Mesodermal cell (in vitro differentiated cells): ENCODE data around the gene CSTPP1.
A peak's percentile ranks its signal among the peaks of the same experiment; 100 is the strongest.

Source experiments
- H3K27ac ChIP-seq: 2 replicates; pipeline ENCODE4 v1.7.0; 2013; ENCODE audit warnings: mild to moderate bottlenecking, low read depth, low read length, moderate library complexity; ENCODE audit not compliant: severe bottlenecking
- H3K36me3 ChIP-seq: 2 replicates; pipeline ENCODE4 v1.7.1; 2013; ENCODE audit warnings: mild to moderate bottlenecking, low read length, moderate library complexity; ENCODE audit not compliant: control insufficient read depth, insufficient read depth
- H3K4me1 ChIP-seq: one replicate; pipeline ENCODE4 v1.7.1; 2013; ENCODE audit warnings: mild to moderate bottlenecking, low read length; ENCODE audit not compliant: insufficient read depth, control insufficient read depth, poor library complexity, severe bottlenecking
- H3K4me3 ChIP-seq: 2 replicates; pipeline ENCODE4 v1.7.0; 2013; ENCODE audit warnings: low read length, control low read depth, mild to moderate bottlenecking; ENCODE audit not compliant: insufficient read depth, poor library complexity, severe bottlenecking; ENCODE audit errors: extremely low read depth
- H3K9me3 ChIP-seq: 2 replicates; pipeline ENCODE4 v1.7.1; 2013; ENCODE audit warnings: mild to moderate bottlenecking, low read length, moderate library complexity; ENCODE audit not compliant: control insufficient read depth
- WGBS, 2 experiments: methylation state at CpG; one replicate each; pipeline ENCODE4 v1.1.5; 2013; ENCODE audit warnings: missing lambda C conversion rate in 2 of 2; ENCODE audit not compliant: insufficient coverage in 2 of 2; 5-methylcytosine and 5-hydroxymethylcytosine counted together

The CSTPP1 gene

DNA sequence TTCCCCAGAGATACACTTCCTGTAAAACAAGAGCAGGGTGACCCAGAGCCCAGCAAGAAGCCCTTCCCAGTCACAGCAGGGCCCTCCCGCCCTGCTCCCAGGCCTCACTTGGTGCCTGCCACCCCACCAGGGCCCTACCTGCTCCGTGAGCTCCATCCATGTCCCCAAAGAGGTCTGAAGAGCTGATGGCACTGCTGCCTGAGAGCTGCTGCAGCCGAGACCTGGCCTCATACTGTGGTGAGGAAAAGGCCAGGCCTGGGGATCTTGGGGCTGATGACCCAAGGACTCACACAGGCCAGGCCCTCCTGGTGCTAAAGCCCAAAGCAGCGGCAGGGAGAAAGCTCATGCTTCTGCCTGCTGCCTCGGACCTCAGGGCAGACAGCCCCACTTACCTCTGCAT is 229.8 kb downstream of the CSTPP1 start:
- Histone ChIP-seq H3K9me3 (no peaks in the 10 kb centered on the region), H3K4me3 (no peak overlapping the region), H3K4me1 (no peaks in the 10 kb centered on the region), H3K36me3 (peaks cover 92% of the 10 kb centered on the region), H3K27ac (no peak overlapping the region)
- WGBS, 2 experiments, result 98 to 100% methylated on average over 3 to 5 of the region's 5 CpGs

DNA sequence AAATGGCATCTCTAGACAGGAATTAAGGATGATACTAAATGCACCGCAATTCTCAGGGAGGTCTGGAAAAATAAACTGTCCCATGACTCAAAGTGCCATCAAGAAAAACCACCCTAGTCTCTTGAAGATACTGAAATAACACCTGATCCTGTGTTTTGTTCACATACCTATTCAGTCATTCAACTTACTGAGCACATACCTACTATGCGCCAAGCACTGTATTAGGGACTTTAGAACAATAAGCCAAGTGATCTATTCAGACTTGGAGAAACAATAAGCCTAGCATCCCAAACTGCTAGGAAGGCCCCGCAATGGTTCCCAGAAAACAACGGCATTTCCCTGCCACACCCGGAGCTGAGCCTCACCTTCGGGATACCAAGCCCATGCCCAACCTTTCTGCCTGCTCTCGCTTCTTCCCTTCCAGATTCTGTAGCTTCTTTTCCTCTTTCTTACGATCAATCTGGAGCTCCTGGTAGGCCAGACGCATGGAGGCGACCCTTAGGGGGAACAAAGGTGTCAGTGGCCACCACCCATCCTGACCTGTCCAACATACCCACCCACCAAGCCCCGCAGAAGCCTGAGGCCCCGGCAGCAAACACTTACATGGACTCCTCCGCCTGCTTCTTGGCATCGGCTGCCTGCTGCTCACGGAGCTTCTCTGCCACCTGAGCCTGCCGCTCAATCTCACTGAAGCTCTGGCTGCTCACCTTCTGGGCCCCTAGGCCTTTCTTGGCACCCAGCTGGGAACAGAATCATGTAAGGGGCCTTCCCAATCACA is 234.7 kb downstream of the CSTPP1 start:
- Histone ChIP-seq H3K9me3 (no peaks in the 10 kb centered on the region), H3K4me3 (no peak overlapping the region), H3K36me3 (peaks cover 92% of the 10 kb centered on the region), H3K27ac (no peak overlapping the region), H3K4me1 (peaks cover 10% of the 10 kb centered on the region)
- WGBS, 2 experiments, result 95 to 99% methylated on average over 13 to 16 of the region's 16 CpGs

DNA sequence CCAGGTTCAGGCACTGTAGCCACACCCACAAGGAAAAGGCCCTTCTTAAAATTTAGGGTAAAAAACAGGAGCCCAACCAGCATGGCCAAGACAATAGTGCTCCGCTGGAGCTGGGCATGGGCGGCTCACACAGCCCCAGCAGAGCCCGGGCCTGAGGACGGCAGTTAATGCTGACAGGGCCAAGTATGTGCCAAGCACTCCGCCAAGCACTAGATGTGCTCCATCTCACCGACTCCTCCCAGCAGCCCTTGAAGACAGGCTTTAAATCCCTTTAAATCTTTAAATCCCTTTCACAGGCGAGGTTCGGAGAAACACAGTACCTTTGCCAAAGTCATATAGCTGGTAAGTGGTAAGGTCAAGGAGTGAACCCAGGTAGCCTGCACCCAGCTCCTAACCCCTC is 235.3 kb downstream of the CSTPP1 start:
- Histone ChIP-seq H3K27ac (no peak overlapping the region), H3K4me3 (no peak overlapping the region), H3K9me3 (no peaks in the 10 kb centered on the region), H3K36me3 (peaks cover 86% of the 10 kb centered on the region), H3K4me1 (peaks cover 10% of the 10 kb centered on the region)
- WGBS, 2 experiments, result 92 to 94% methylated on average over 5 to 6 of the region's 8 CpGs

DNA sequence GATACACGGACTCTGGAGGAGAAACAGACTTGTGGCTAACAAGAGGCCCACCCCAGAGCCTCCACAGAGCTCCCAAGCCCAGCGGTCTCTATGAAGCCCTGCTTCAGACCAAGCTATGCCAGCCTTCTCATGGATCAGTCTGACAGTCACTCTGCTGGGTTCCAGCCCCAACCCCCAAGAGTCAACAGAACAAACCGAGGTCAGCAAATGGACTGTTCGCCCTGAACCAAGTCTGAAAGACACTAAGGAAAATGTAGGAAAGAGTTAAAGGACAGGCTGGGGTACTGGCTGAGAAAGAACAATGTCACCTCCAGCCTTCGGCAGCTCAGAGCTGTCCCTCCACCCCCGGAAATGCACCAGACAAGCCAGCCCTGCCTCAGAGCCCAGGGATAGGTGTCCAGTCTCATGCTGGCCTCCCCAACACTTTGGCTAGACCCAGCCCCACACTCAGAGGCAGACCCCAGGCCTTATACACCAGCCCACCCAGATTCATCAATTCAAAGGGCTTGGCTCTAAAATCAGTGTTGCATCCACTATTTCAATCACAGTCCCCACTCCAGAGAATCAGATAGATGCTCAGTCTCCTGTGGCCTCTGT is 236.3 kb downstream of the CSTPP1 start:
- H3K9me3 ChIP-seq, result no peaks in the 10 kb centered on the region
- peaks cover 13% of the 10 kb centered on the region for H3K4me1 ChIP-seq
- no peak overlapping the region for H3K27ac ChIP-seq
- H3K4me3 ChIP-seq, result no peak overlapping the region
- peaks cover 76% of the 10 kb centered on the region for H3K36me3 ChIP-seq
- 89 to 93% methylated on average over 5 to 6 of the region's 6 CpGs for WGBS, 2 experiments

DNA sequence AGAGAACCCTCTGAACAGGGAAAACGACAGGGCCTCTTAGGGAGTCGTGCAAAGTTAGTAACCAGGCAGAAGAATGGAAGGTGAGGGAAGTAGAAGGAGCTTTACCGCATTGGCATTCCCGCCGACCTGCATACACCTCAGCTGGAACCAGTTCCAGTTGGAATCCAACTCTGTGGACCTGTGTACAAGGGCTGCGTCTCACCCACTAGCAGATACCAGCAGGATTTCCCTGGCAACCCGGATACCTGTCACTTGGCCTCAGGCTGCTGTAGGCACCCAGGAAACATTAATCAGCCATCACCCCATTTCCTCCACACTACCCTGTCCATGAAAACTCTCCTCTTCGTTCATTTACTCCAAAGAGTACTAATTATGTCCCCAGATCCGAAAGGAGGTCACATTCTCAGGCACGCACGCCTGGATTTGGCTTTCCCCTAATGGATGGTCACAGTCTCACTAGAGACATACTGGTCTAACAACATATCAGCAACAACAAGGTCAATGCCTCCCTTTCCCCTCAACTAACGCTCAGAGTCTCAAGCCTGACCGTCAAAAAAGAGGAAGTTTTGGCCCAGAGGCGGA is 239.3 kb downstream of the CSTPP1 start:
- H3K9me3 ChIP-seq, result no peaks in the 10 kb centered on the region
- WGBS, 2 experiments, result 50 to 55% methylated on average over 10 to 13 of the region's 14 CpGs
- peak overlapping the region; percentile 99 for H3K4me3 ChIP-seq
- peaks cover 70% of the 10 kb centered on the region for H3K36me3 ChIP-seq
- H3K27ac ChIP-seq, result peak overlapping the region; percentile 93
- peaks cover 21% of the 10 kb centered on the region for H3K4me1 ChIP-seq

DNA sequence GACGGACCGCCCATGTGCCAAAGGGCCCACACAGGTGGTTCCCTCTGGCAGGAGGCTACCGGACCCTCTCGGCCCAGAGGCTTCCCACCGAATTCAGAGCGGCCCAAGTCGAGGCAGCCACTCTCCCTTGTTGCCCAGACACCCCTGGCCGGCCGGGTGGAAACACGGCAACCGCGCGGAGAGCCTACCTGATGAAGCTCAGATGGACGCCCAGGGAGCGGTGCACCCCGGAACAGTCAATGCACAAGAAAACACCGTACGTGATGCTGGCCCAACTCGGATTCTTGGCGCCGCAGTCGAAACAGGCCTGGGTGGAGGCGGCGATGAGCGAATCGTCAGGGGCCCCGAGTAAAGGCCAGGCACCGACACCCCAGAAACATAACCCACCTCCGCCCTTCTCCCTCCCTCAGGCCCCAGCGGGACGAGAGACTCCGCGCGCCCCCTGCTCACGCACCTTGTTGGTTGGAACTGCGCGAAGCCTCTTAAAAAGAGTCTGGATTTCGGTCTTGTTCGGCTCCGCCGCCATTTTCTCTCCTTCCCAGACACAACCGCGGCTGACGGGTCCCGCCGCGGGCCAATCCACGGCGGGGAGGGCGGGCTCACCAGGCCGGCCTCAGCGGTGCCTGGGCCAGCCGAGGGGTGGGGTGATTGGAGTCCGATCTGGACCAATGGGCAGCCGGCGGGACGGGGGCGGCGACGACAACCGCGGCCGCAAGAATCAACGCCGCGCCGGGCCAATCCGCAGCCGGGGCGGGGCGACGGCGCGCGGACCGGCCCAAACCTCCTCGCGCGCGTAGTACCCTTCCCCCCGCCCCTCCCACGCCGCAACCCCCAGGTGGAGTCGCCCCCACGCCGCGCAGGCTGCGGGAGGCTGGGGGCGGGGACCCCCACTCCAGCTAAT is 240.0 kb downstream of the CSTPP1 start, which contains the start of gene ARFGAP2:
TSS of gene ARFGAP2 (minus strand) at position 552 of the 901 bp plus-strand sequence. CDS start at position 526, 26 bp downstream.
- no peaks in the 10 kb centered on the region for H3K9me3 ChIP-seq
- peak within 1 kb of the TSS; percentile 99 for H3K4me3 ChIP-seq
- H3K36me3 ChIP-seq, result peaks cover 63% of the 10 kb centered on the region
- 0% methylated on average over 29 to 60 of the region's 89 CpGs for WGBS, 2 experiments
- H3K4me1 ChIP-seq, result peaks cover 21% of the 10 kb centered on the region
- peak within 1 kb of the TSS; percentile 93 for H3K27ac ChIP-seq

DNA sequence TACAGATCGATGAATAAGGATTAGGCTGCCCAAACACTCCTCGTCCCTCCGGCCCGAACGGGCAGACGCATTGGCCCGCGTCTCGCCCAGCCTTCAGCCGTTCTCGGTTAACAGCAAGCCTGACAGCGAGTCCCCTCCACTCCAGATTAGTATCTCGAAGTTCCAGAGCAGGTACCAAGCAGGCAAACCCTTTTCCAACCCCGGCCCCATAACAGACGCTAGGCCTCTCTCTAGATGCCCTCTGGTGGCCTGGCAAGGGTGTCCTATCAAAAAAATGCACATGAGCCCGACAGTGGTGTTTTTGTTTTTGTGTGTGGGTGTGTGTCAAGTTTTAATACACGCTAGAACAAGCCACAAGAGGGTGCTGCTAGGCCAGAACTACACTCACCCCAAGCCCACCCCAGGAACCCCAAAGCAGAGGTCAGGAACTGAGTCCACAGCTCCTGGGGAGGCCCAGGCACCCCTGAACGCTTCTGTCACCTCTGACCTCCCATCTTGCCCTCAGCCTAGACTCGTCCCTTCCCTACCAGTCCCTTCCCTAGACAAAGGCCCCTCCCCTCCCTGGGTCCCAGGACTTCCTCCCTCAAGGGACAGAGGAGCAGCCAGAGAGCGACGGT is 240.8 kb downstream of the CSTPP1 start:
- Histone ChIP-seq H3K4me3 (peak overlapping the region; percentile 99), H3K27ac (peak overlapping the region; percentile 93), H3K4me1 (peaks cover 21% of the 10 kb centered on the region), H3K9me3 (no peaks in the 10 kb centered on the region), H3K36me3 (peaks cover 61% of the 10 kb centered on the region)
- WGBS, 2 experiments, result 12 to 14% methylated on average over 13 to 17 of the region's 21 CpGs

DNA sequence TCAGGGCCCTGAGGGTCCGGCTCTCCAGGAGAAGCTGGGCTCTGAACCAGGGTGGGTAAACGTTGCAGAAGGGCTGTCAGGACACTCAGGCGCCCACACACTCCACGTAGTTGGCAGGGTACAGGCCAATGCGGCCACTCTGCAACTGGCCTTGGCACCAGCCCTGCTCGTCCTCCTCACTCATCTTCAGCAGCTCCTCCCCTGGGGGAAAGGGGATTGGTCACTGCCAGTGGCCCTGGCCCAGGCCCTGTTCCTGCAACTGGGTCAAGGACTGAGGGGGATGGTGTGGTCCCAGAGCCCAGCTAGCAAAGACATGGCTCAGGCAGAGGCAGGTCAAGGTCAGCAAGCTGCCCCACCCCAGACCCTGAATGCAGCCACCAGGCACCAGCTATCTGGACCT is 241.3 kb downstream of the CSTPP1 start:
- 83 to 90% methylated on average over 2 of the region's 6 CpGs for WGBS, 2 experiments
- Histone ChIP-seq H3K36me3 (peaks cover 59% of the 10 kb centered on the region), H3K4me1 (peaks cover 21% of the 10 kb centered on the region), H3K4me3 (no peak overlapping the region), H3K27ac (peak overlapping the region; percentile 93), H3K9me3 (no peaks in the 10 kb centered on the region)

DNA sequence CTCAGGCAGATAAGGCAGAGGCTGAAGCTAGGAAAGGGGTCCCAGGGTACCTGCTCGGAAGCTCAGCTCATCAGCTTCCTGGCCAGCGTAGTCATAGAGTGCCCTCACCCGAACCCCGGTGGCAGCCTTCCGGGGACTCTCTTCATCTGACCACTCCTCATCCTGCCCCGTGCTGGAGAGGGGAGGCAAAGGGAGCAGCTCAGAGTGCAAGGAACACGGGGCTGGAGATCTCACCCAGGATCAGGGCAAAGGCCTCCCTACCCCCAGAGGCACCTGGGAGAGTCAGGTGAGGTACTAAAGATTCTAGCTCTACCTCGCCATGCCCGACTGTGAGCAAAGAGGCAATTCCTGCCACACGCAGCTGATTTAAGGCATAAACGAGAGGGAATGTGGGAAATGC is 241.8 kb downstream of the CSTPP1 start:
- WGBS, 2 experiments, result 96 to 98% methylated on average over 7 to 10 of the region's 11 CpGs
- Histone ChIP-seq H3K36me3 (peaks cover 57% of the 10 kb centered on the region), H3K4me1 (peaks cover 21% of the 10 kb centered on the region), H3K4me3 (no peak overlapping the region), H3K9me3 (no peaks in the 10 kb centered on the region), H3K27ac (no peak overlapping the region)
